ENCODE results near the gene FOXRED1. TPM values are rescaled to one million over a fixed set of nuclear protein-coding genes. Genes with fewer than 3 reads are reported as not detected.

Gene FOXRED1
- total and polyA plus RNA-seq, 10 of the 15 experiments (the other 5 are each of a cell fraction or from before 2014, with no cell fraction given), result 9.9 to 67.7 (median 38.0) TPM

GRCh38 chr11:126318574-126319373 is 49.8 kb downstream of the FOXRED1 start (continued):
- TF ChIP-seq E2F8 (IDR thresholded peaks at IDR 0.05; ENCODE audit: low read depth, partially characterized antibody) (no peak), NFYB (IDR thresholded peaks at IDR 0.05; ENCODE audit: insufficient read depth, low read depth, low read length) (no peak), NR2C2 (IDR thresholded peaks at IDR 0.05; ENCODE audit: borderline replicate concordance, control insufficient read depth, insufficient read length, low read depth) (no peak), PAX8 (IDR thresholded peaks at IDR 0.05) (no peak), RFX5 (IDR thresholded peaks at IDR 0.05; ENCODE audit: low read depth, low read length) (no peak), IRF3 (IDR thresholded peaks at IDR 0.05) (no peak), NKRF (conservative IDR thresholded peaks at IDR 0.05) (no peak), STAT1 (conservative IDR thresholded peaks at IDR 0.05) (no peak), GATAD2B (conservative IDR thresholded peaks at IDR 0.05; ENCODE audit: low read depth) (no peak), BRCA1 (IDR thresholded peaks at IDR 0.05; ENCODE audit: low read depth, low read length) (no peak), POLR2AphosphoS5 (IDR thresholded peaks at IDR 0.05; ENCODE audit: low read length) (no peak), TCF3 (IDR thresholded peaks at IDR 0.05; ENCODE audit: borderline replicate concordance, insufficient read depth, low read depth, low read length) (no peak), CREB1 (IDR thresholded peaks at IDR 0.05; ENCODE audit: low read depth) (no peak), USF1 (IDR thresholded peaks at IDR 0.05; ENCODE audit: borderline replicate concordance, extremely low read length, insufficient read depth, low read depth, low read length) (no peak), CBX3 (IDR thresholded peaks at IDR 0.05; ENCODE audit: borderline replicate concordance, low read depth) (no peak), EED (IDR thresholded peaks at IDR 0.05; ENCODE audit: low read depth) (peak; percentile 89), STAT3 (IDR thresholded peaks at IDR 0.05; ENCODE audit: low read depth, low read length) (no peak), ZNF24 (IDR thresholded peaks at IDR 0.05) (no peak), NRF1 (conservative IDR thresholded peaks at IDR 0.05; ENCODE audit: low read depth, low read length) (no peak), ZBTB33 (IDR thresholded peaks at IDR 0.05) (no peak), DPF2 (IDR thresholded peaks at IDR 0.05) (peak; percentile 28; the same call in 1 of the 2 replicates), CEBPB (IDR thresholded peaks at IDR 0.05; ENCODE audit: borderline replicate concordance in 1 of 2, low read depth in 2 of 2, low read length in 2 of 2) (no peak)

Data from GM12878 (cell line).